Measurements from ENCODE around the gene MAFB.
"Not testable (repeated sequence)": the region's sequence is repeated elsewhere in the genome, so short reads cannot be mapped to it uniquely, and the experiment has no call there.

Gene MAFB

GRCh38 chr20:40689100-40689942 lies at the start of gene MAFB:
Gene MAFB, minus strand, starts transcription at chr20:40689236. Its CDS starts 386 bp downstream, at chr20:40688850.
- DNase-seq: peak; percentile 57 to 80

GRCh38 chr20:40736468-40736867 lies 47.4 kb upstream of the MAFB start:
- not testable (repeated sequence) for DNase-seq

- no peak for DNase-seq
Measured at GRCh38 chr20:40728996-40729395, 40.0 kb upstream of the MAFB start.

- DNase-seq: no peak
Measured at GRCh38 chr20:40728470-40728869, 39.4 kb upstream of the MAFB start.

GRCh38 chr20:40727960-40728359 lies 38.9 kb upstream of the MAFB start:
- no peak for DNase-seq

- DNase-seq: no peak
Measured at GRCh38 chr20:40726776-40727175, 37.7 kb upstream of the MAFB start.

- no peak for DNase-seq
Measured at GRCh38 chr20:40724566-40724965, 35.5 kb upstream of the MAFB start.

- no peak for DNase-seq
Measured at GRCh38 chr20:40720826-40721225, 31.8 kb upstream of the MAFB start.

GRCh38 chr20:40720099-40720498 lies 31.1 kb upstream of the MAFB start:
- no peak for DNase-seq

- peak in 1 of 2 donors; percentile 29 for DNase-seq
Measured at GRCh38 chr20:40718982-40719729, 30.1 kb upstream of the MAFB start.

- no peak for DNase-seq
Measured at GRCh38 chr20:40718214-40718977, 29.4 kb upstream of the MAFB start.

GRCh38 chr20:40717343-40717865 lies 28.4 kb upstream of the MAFB start:
- DNase-seq: no peak

- no peak for DNase-seq
Measured at GRCh38 chr20:40715491-40715890, 26.5 kb upstream of the MAFB start.

- no peak for DNase-seq
Measured at GRCh38 chr20:40714916-40715315, 25.9 kb upstream of the MAFB start.

- no peak for DNase-seq
Measured at GRCh38 chr20:40714109-40714508, 25.1 kb upstream of the MAFB start.

- no peak for DNase-seq
Measured at GRCh38 chr20:40713508-40713907, 24.5 kb upstream of the MAFB start.

GRCh38 chr20:40711079-40711478 lies 22.0 kb upstream of the MAFB start:
- no peak for DNase-seq

- no peak for DNase-seq
Measured at GRCh38 chr20:40710603-40711002, 21.6 kb upstream of the MAFB start.

- no peak for DNase-seq
Measured at GRCh38 chr20:40706977-40707582, 18.0 kb upstream of the MAFB start.

- no peak for DNase-seq
Measured at GRCh38 chr20:40705413-40705812, 16.4 kb upstream of the MAFB start.

GRCh38 chr20:40704828-40705227 lies 15.8 kb upstream of the MAFB start:
- no peak for DNase-seq

GRCh38 chr20:40703975-40704530 lies 15.0 kb upstream of the MAFB start:
- no peak for DNase-seq

Measured in CD4-positive, alpha-beta T cell treated with Interferon alpha-2 for 1 hour (primary cell).